Measurements from ENCODE around the gene PDXP. TPM values are rescaled to one million over a fixed set of nuclear protein-coding genes. Genes with fewer than 3 reads are reported as not detected.
"Not testable (repeated sequence)": the region's sequence is repeated elsewhere in the genome, so short reads cannot be mapped to it uniquely, and the experiment has no call there.

PDXP gene
- total RNA-seq, 1 donor from 2014 or later: 17.6 TPM

DNA sequence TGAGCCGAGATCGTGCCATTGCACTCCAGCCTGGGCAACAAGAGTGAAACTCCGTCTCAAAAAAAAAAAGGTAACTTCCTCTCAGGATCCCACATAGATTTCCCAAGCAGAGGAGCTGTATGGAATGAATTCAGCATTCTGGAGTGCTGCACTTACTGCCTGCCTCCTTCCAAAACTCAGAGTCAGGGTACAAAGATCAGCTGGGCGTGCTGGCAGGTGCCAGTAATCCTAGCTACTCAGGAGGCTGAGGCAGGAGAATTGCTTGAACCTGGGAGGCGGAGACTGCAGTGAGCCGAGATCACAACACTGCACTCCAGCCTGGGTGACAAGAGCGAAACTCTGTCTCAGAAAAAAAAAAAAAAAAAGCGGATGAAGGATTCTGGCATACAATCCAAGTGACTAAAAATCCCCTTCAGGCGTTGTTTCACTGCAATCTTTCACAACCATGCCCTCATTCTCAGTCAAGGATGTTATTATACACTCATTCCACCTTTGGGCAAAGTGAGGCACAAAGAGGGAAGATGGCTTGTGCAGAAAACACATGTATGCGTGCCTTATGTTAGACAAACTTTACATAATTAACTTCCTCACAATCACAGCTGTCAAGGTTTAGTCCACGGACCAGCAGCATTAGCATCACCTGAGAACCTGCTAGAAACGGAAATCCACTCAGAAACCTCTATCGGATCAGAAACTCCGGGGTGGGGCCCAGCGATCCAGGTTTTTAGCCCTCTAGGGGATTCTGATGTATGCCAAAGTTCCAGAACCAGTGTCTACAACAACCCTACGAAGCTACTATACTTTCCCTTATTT lies 26.5 kb downstream of the PDXP start:
- intact Hi-C loops (cut with DNase I): loop anchor here (5.0 kb wide), 1 partner anchor 73 kb away; no protein-coding TSS in a partner anchor
- ATAC-seq (ENCODE audit: poor library complexity) (no peak), DNase-seq (no peak)

DNA sequence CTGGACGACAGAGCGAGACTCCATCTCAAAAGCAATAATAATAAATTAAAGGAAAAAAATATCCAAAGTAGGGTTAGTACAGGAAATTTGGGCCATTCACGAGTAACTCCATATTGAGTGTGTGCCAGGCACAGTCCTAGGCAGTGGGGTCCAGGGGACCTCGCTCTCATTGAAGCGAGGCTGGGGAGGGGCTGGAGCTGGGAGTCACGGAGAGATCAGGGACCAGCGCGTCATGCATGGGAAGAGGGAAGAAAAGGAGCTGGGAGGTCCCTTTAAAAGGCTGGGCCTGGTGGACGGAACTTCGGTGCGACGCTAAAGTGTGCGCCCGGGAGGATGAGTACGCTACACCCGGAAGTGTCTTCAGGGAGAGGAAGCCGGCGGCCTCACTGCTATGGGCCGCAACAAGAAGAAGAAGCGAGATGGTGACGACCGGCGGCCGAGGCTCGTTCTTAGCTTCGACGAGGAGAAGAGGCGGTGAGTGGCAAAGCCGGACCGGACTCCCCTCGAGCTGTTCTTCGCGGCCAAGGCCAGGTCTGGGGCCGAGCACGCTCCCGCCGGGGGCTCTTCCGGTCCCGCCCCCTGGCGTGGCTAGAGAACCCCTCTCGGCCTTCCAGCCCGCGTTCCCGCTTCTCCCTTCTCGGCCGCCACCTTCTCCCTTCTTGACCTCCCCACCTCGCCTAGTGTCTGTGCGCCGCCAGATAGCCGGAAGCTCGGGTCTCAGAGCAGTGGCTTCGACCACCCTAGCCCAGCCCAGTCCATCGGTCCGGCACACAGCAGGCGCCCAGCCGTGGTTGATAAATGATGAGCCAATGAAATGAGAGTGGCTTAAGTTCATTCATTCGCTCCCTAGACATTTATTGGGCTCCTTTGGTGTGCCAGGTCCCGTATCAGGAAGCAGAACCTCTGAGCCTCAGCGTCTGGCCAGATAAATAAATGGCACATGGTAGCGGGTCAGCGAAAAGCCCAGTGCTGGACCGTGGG lies 27.8 kb downstream of the PDXP start, which contains the start of gene NOL12:
TSS of gene NOL12 (plus strand) at position 342 of the 981 bp plus-strand sequence. CDS start at position 392, 50 bp downstream.
- DNase-seq (peak; percentile 87), ATAC-seq (ENCODE audit: poor library complexity) (peak; percentile 96)
- intact Hi-C loops (cut with DNase I): loop anchor here (5.0 kb wide), 1 partner anchor 74 kb away; no protein-coding TSS in a partner anchor

- ATAC-seq (ENCODE audit: poor library complexity) (no peak), DNase-seq (no peak)
- intact Hi-C loops (cut with DNase I): no loop called here
Observed at GRCh38 chr22:37690407-37690806, 31.9 kb downstream of the PDXP start.

- intact Hi-C loops (cut with DNase I): no loop called here
- ATAC-seq (ENCODE audit: poor library complexity) (no peak), DNase-seq (no peak)
Observed at GRCh38 chr22:37690901-37691504, 32.5 kb downstream of the PDXP start.

DNA sequence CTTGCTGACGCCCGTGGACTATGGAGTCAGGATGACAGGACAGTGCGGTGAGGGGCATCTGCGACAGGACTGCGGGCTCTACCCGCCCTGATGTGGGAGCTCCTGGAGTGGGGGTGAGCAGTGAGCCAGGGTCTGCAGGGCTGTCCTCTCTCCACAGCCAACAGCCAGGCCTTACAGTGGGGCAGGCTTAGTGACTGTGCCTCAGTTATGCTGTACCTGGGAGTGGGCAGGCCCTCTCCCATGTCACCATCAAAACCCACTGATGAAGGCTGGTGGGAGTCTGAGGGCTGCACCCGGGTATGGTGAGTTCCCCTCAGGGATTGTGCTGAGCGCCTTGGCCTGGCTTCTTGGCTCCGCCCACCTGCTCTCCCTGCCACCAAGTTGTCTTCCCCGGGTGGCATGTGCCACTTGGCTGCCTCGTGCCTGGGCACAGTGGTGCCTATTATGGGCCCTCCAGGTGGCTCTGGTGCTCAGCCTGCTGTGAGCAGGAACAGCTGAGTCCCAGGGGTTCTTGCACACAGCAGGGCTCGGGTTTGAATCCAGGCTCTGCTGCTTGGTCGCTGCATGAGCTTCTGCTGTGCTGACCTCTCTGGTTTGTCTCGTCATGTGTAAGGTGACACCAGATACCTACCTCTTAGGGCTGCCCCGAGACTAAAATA lies 34.2 kb downstream of the PDXP start:
- DNase-seq: no peak
- intact Hi-C loops (cut with DNase I): no loop called here
- ATAC-seq (ENCODE audit: poor library complexity): no peak

DNA sequence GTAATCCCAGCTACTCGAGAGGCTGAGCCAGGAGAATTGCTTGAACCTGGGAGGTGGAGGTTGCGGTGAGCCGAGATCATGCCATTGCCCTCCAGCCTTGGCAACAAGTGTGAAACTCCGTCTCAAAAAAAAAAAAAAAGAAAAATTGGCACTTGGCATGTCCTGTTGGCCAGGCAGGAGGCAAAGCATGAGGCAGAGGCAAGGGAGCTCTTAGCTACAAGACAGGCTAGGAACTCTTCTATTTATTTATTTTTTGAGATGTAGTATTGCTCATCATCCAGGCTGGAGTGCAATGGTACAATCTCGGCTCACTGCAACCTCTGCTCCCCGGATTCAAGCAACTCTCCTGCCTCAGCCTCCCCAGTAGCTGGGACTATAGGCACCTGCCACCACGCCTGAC lies 35.6 kb downstream of the PDXP start:
- ATAC-seq (ENCODE audit: poor library complexity); intact Hi-C loops (cut with DNase I); DNase-seq: not testable (repeated sequence)

GRCh38 chr22:37696260-37696656 lies 37.7 kb downstream of the PDXP start:
- intact Hi-C loops (cut with DNase I); ATAC-seq (ENCODE audit: poor library complexity); DNase-seq: not testable (repeated sequence)

DNA sequence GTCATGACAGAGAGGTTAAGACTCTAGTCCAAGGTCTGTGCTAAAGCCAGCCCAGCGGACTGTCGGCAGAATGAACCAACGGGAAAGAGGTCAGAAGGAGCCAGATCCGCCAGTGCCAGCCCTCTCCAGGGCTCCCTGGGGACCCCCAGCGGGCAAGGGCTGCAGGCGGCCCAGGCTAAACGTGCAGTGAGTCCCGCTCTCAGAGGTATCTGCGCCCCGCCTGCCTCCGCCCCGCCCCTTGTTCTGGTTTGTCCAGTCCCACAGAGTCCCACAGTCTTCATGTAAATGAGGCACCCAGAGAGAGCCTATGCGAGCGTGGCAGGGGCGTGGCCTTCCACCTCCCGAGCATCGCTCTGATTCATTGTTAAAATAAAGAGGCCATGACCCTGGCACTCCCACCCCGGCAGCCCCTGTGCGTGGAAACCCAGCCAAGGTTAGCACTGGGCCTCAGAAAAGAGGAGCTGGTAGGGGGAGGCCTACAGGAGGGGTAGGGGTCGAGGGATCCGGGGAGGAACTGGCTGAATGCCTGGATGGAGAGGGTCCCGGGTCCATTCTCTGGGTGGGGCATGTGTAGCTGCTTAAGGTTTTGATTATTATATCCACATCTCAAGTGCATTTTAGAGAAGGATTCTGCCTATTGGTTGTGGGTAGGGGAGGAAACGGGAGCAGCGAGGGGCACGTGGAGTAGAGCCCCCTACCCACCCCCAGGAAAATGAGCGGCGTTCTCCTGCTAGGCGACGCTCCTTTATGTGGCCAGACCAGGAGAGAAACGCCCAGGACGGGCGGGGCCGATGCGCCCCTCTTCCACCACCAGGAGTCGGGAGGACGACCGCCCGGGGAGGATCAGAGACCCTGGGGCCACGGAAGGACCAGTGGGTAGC lies 38.4 kb downstream of the PDXP start, which contains the start of gene TRIOBP:
TSS of gene TRIOBP (plus strand) at position 392 of the 881 bp plus-strand sequence. CDS start 4,318 bp downstream, outside the sequence.
- ATAC-seq (ENCODE audit: poor library complexity) (peak; percentile 99), DNase-seq (peak; percentile 98)
- intact Hi-C loops (cut with DNase I): no loop called here

GRCh38 chr22:37697538-37697835 lies 39.0 kb downstream of the PDXP start:
- no peak for ATAC-seq (ENCODE audit: poor library complexity)
- no peak for DNase-seq
- intact Hi-C loops (cut with DNase I): no loop called here

- DNase-seq (no peak), ATAC-seq (ENCODE audit: poor library complexity) (no peak)
- intact Hi-C loops (cut with DNase I): no loop called here
Observed at GRCh38 chr22:37701141-37701786, 42.7 kb downstream of the PDXP start.

GRCh38 chr22:37703906-37704305 lies 45.4 kb downstream of the PDXP start:
- no peak for ATAC-seq (ENCODE audit: poor library complexity)
- no peak for DNase-seq
- intact Hi-C loops (cut with DNase I): no loop called here

- intact Hi-C loops (cut with DNase I): no loop called here
- no peak for ATAC-seq (ENCODE audit: poor library complexity)
- no peak for DNase-seq
Observed at GRCh38 chr22:37704645-37705044, 46.1 kb downstream of the PDXP start.

- no peak for DNase-seq
- intact Hi-C loops (cut with DNase I): no loop called here
Observed at GRCh38 chr22:37705205-37705604, 46.7 kb downstream of the PDXP start.

GRCh38 chr22:37708580-37709444 lies 50.3 kb downstream of the PDXP start:
- DNase-seq (no peak), ATAC-seq (ENCODE audit: poor library complexity) (peak; percentile 36)
- intact Hi-C loops (cut with DNase I): no loop called here

More at GRCh38 chr22:37705205-37705604, 46.7 kb downstream of the PDXP start:
- ATAC-seq (ENCODE audit: poor library complexity): no peak

- intact Hi-C loops (cut with DNase I): no loop called here
- no peak for DNase-seq
- no peak for ATAC-seq (ENCODE audit: poor library complexity)
Observed at GRCh38 chr22:37709445-37709765, 50.9 kb downstream of the PDXP start.

- intact Hi-C loops (cut with DNase I): no loop called here
- no peak for DNase-seq
- ATAC-seq (ENCODE audit: poor library complexity): no peak
Observed at GRCh38 chr22:37710675-37711074, 52.2 kb downstream of the PDXP start.
